T-helper 2 cell treated with Interferon-gamma antibody and Interleukin-4, amounts not matched to agents 100 ng/mL and 5 ng/mL, for 36 hours (primary cell): ENCODE measurements around the gene ARPC1B. TPM values are rescaled to one million over a fixed set of nuclear protein-coding genes. Genes with fewer than 3 reads are reported as not detected.

Source experiments
- intact Hi-C: fragments of 100-400 bp; cut with micrococcal nuclease; formaldehyde crosslinking; loops from one replicate; pipeline ENCODE4 v1.15.1; 2023
- total RNA-seq: library from RNA; stranded (reverse); gene quantifications from 2 replicates; pipeline ENCODE4 v1.2.3, GENCODE V29; 2022

ARPC1B gene
- total RNA-seq, 1 donor from 2014 or later: 368 TPM

DNA sequence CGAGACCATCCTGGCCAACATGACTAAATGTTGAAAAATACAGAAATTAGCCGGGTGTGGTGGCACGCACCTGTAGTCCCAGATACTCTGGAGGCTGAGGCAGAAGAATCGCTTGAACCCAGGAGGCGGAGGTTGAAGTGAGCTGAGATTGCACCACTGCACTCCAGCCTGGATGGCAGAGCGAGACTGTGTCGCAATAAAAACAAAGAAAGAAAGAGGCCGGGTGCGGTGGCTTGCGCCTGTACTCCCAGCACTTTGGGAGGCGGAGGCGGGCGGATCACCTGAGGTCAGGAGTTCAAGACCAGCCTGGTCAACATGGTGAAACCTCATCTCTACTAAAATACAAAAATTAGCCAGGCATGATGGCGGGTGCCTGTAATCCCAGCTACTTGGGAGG lies 12.7 kb downstream of the ARPC1B start:
- intact Hi-C loops: loop anchor here (1.0 kb wide), 1 partner anchor 22 kb away; no protein-coding TSS in a partner anchor

DNA sequence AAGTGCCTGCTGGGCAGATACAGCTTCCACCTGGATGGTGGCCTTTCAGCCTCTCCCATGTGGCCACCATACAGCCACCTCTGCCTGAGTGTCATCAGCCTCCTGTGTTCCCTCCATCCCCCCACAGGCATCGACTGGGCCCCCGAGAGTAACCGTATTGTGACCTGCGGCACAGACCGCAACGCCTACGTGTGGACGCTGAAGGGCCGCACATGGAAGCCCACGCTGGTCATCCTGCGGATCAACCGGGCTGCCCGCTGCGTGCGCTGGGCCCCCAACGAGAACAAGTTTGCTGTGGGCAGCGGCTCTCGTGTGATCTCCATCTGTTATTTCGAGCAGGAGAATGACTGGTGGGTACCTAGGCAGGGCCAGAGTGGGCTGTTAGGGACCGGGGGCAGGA lies 13.4 kb downstream of the ARPC1B start:
- intact Hi-C loops: loop anchor here (1.0 kb wide), 1 partner anchor 23 kb away; no protein-coding TSS in a partner anchor

DNA sequence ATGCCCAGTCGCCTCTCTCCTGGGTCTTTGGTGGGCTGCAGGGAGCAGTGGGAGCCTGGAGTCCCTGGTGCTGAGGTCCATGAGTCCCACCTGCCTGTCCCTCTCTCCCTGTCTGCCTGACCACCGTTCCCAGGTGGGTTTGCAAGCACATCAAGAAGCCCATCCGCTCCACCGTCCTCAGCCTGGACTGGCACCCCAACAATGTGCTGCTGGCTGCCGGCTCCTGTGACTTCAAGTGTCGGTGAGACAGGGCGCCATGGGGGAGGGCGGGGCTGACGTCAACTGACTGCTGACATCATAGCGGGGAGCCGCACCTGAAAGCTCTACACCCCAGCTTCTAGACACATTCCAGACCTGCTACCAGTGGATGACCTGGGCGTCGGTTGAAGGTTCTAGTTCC lies 15.2 kb downstream of the ARPC1B start:
- intact Hi-C loops: no loop called here

DNA sequence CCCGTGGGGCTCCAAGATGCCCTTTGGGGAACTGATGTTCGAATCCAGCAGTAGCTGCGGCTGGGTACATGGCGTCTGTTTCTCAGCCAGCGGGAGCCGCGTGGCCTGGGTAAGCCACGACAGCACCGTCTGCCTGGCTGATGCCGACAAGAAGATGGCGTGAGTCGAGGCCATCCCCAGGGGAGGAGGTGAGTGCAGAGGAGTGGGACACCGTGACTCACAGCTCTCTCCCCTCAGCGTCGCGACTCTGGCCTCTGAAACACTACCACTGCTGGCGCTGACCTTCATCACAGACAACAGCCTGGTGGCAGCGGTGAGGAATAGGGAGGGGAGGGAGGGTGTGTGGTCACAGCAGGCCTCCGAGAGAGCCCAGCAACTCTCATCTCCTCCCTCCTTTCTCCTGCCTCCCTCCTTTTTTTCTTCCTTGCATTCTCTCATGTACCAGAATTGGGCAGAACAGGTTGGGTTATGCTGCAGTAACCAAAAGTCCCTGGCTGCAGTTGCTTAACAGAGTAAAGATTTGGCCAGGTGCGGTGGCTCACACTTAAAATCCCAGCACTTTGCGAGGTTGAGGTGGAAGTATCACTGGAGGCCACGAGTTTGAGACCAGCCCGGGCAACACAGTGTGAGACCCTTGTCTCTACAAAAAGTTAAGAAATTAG lies 16.5 kb downstream of the ARPC1B start:
- intact Hi-C loops: no loop called here

DNA sequence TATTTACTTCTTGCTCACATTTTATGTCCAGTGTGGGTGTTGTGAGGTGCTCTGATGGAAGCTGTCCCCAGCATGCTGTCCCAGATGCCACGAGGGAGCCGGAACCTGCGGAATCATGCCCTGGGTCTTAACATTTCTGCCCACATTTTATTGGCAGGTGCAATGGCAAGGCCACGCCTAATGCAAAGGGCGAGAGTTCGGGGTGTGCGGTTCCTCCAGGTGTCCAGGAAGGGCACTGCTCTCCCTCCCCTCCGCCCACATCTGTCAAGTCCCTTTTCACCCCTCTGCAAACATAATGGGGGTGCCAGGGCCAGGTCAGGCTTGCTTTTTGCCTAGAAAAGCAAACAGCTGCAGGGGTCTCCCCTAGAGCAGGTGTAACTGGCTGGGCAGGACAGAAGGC lies 17.5 kb downstream of the ARPC1B start:
- intact Hi-C loops: loop anchor here (2.0 kb wide), 2 partner anchors 17 kb away; partner anchors contain the start of genes ARPC1B, BUD31 and PDAP1

DNA sequence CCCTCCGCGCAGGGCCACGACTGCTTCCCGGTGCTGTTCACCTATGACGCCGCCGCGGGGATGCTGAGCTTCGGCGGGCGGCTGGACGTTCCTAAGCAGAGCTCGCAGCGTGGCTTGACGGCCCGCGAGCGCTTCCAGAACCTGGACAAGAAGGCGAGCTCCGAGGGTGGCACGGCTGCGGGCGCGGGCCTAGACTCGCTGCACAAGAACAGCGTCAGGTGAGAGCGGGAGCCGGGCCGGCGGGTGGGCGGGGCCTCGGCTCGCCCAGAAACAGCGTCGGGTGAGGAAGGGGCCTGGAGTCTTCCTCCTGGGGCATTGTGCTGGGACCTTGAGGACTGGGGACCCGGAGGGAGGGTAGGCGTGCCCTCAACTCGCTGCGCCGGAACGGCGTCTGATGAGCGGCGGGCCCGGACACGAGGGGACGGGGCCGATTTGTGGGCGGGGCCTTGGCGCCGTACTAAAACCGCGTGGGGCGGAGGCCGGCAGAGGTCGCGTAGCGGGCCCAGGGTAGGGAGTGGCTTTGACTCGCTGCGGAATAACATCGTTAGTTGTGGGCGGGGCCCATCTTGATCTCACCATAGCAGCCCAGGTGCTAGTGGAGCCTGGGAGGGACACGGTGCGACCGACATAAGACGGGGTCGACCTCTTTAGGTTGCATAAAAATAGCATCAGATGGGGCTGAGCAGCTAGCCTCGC lies 18.3 kb downstream of the ARPC1B start:
- intact Hi-C loops: loop anchor here (2.0 kb wide), 2 partner anchors 16 to 18 kb away; partner anchors contain the start of genes ARPC1B, BUD31 and PDAP1

DNA sequence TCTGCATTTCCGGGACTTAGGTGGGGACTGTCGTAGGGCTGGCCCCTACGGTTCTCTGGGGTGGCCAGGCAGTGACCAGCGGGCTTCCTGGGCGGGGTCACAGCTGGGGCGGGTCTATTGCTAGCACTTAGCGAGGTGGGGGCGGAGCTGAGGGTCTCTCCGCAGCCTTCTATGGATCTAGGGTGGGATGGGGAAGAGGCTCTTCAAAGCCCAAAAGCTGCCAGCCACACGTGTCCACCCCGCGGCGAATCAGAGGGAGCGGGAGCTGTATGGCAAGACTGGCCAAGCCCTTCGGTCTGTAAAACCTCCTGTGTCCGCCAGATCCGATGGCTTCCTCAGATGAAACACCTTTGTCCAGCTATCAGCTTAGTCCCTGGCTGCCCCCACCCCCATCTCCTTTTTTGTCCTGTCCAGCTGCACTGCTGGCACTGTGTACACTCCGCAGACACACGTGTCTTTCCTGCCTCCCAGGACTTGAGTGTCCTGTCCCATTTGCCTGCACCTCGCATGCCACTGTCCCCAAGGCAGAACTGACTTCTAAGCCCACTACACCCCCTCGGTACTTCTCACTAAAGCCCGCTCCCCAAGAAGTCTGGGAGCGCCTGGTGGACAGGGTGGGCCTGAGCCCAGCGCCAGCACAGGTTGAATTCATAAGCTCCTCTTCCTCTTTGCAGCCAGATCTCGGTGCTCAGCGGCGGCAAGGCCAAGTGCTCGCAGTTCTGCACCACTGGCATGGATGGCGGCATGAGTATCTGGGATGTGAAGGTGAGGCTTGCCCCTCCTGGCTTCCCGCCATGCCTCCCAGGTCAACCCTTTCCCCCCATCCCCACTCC lies 19.0 kb downstream of the ARPC1B start:
- intact Hi-C loops: loop anchor here (2.0 kb wide), 2 partner anchors 15 to 19 kb away; partner anchors contain the start of genes ARPC1B, BUD31 and PDAP1

DNA sequence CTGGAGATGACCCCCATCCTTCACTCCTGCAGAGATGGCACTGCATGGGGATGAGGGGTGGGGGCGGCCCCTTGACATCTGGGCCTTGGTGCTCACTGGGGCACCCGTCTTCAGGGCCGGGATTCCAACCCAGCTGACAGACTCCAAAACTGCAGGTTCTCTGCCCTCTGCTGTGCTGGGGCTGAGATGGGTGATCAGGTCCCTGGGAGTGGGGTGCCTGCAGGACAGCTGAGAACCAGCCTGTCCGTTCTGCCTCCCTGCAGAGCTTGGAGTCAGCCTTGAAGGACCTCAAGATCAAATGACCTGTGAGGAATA lies 19.6 kb downstream of the ARPC1B start:
- intact Hi-C loops: no loop called here

DNA sequence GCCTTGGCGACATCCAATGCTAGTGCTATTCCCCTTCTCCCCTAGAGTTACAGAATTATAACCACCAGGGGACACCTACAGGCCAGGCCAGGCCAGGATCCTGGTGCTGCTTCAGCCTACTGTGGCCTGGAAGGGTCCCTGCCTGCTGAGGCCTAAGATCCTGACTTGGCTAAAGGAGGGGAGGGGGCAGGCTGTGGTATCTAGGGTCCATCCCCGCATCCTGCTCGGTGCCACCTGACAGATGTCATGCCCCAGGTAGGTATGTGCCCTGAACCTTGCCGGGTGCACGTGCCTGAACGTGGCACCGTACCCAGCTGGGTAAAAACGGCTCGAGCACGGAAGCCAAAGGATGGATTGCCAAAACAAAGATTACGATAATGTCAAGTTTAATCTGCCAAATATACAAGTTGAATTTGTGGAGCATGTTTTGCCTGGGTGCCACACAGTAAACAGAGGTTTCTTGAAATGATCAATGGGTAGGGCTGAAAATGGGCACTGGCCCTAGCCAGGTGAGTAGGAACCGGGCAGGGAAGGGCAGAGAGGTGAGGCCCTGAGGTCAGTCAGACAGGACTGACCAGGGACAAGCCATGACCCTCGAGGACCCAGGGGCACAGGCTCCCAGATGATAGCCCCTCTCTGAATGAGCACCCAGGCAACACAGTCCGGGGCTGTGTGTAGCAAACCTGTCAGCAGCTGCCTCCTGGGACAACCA lies 21.2 kb downstream of the ARPC1B start:
- intact Hi-C loops: no loop called here

DNA sequence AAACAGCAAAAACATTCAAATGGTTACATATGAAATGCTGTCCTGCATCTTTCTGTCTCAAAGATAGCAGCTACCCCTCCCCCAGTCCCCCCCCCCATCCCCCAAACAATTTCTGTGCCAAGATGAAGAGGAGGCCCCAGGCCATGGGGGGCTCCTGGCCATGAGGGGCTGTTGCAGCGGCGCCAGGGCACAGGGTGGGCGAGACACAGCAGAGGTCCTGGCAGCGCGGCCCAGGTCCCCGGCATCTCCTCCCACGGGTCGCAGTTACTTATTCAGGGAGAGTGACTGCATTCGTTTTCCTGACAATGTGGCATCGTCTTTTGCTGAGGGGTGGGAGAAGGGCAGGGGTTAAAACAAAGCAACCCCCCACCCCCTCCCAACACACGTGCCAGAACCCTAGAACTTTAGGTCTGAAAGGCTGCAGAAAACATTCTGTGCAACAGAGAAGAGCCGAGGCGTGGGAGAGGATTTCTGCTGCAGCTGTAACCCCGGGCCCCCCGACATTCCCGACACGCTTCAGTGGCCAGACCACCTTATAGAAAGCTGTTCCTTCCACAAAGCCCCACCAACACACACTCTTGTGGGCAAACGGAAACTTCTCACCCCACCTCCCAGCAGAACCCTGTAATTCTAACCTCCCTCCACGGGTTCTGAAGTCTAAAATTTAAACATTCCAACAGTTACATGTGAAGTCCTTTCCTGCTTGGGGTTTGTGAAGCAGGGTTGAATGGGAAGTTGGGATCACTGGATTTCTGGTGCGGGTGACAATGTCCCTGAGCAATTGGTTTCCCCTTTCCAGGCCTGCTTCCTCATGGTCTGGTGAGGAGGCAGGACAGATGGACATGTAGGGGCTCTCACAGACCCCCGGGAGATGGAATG lies 22.1 kb downstream of the ARPC1B start:
- intact Hi-C loops: no loop called here

DNA sequence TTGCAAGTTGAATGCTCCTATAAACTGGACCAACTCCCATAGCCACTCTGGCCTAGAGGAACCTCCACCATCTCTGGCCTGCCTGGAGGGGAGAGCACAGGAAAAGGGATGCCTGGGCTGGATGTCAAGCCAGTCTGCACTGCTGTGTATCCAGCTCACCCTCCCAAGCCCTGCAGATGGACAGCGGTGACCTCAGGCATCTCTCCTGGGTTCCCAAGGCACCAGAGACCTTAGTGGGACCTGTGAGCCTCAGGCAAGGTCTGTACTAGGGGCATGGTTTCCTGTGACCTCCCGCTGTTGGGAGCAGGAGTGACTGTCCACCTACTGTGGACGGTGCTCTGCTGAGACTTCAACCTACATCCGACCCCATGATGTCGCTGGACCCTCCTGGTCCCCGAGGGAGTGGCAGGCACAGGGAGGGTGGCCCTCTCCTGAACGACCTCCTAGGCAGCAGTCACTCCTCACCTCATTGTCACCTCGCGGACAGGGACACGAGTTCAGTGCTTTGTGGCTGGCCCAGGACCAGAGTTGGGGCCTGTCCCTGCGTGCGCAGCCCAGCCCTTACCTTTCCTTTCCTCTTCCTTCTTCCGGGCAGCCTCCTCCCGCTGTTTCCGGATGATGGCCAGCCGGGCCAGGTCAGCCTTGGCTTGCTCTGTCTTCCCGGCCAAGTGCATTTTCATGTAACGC lies 22.9 kb downstream of the ARPC1B start:
- intact Hi-C loops: no loop called here

DNA sequence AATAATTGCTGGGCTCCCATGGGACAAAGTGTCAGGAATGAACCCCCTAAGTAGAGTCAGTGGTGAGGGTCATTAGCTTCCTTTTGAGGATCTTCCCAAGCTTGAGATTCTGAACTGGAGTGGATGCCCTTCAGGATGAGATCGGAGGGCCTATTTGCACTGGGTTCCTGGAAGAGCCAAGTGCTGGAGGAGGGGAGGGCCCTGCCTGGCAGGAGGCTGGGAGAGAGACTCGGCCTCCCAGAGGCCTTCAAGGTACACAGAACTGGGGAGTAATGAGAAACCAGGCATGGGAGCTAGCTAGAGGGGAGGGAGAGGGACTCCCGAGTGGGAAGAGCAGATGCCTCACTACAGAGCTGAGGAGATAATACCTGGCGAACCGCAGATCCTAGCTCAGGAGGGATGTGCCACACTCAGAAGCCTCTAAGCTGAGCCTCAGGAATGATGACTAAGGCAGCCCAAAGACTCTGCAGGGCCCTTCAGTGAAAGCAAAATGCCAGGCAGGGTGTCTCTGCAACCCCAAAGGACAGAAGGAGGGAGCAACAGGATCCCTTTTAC lies 24.4 kb downstream of the ARPC1B start:
- intact Hi-C loops: no loop called here

DNA sequence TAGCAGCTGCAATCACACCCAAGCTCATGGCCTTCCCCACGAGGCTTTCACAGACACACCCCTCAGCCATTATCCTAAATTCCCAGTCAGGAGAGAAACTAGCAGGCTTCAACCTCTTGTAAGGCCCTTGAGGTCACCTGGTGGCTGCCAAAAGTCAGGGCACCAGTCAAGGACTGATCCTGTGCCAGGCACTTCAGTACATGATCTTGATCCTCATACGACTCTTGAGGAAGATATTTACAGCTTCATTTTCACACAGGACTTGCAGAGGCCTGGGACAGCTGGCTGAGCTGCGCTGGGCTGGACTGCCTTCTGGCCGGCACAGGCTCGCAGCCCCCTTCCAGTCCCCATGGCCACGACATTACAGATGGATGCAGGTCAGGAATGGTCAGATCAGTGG lies 25.1 kb downstream of the ARPC1B start:
- intact Hi-C loops: no loop called here

DNA sequence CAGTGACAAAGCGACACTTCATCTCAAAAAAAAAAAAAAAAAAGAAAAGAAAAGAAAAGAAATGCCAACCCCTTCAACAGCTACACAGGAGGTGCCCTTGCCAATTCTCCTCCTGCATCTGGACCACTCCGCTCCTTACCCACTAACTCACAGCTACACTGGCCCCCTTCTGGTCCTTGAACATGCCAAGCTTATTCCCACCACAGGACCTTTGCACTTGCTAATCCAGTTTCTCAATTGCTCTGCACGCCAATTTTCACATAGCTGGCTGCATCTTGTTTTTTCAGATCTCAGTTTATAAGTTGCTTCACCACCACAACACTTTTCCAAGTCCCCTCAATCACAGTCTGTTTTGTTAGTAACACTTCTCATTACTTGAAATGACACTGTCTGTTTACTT lies 28.3 kb downstream of the ARPC1B start:
- intact Hi-C loops: loop anchor here (10.0 kb wide), 1 partner anchor 682 kb away; the partner anchor contains the start of genes COPS6 and ZNF3

DNA sequence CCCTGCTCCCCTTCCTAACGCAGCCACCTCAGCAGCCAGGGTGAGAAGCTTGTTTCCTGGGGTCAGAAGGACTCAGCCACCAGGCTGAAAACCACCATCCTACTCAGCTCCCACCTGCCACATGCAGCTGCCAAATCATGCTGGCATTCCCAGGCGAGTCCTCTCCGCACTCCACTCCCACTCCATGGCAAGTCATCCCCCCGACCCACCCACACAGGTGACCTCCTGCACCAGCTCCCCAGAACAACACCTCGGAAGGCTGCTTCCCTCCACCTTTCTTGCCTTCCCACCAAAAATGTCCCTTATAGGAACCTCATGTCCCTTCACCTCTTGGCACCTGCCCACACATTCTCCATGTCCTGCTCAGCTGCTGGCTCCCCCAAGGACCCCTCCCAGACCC lies 29.2 kb downstream of the ARPC1B start:
- intact Hi-C loops: loop anchor here (10.0 kb wide), 1 partner anchor 681 kb away; the partner anchor contains the start of genes COPS6 and ZNF3

DNA sequence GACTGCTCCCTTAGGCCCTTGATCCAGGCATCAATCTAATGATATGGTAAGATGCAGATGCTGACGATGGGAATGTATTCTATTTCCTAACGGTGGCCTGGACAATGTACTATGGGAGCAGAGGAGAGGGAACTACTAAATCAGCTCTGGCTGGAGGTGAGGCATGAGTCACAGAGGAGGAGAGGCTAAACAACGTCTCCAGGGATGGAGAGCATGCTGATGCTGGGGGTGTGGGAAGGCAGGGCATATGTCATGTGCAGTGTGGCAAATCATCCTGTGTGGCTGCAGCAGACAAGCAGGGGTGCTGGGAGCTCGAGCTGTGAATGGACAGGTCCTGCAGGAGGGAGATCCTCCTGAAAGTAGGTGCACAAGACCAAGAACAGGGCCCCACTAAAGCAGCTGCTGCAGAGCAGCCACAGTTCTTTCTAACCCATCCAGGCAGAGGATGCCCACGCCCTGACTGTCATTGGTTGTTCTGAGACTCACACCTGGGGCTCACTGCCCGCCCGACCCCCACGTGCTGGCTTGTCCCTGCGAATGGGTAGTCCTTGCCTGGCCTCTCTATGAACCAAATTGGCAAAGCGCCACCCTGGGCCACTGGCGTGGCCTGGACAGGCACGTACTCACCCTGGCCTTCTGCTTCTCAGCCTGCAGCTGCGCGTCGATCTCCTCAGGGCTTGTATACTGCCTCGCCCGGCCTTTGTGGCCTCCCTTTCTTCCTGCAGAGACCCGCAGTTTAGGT lies 29.9 kb downstream of the ARPC1B start:
- intact Hi-C loops: loop anchor here (10.0 kb wide), 1 partner anchor 680 kb away; the partner anchor contains the start of genes COPS6 and ZNF3

DNA sequence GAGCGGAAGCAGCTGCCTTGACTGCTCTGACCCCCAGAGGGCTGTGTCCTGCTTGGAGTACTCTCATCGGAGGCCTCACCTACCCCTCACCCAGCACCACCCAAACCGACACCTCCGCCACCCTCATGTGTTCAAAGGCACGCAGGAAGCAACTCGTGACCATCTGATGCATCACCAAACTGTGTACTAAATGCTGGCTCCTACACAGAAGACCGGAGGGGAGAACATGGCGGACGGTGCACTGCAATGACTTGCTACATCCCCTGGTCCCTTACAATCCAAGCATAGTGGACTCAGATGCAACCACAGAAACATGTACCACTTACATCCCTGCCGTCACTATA lies 30.4 kb downstream of the ARPC1B start:
- intact Hi-C loops: loop anchor here (10.0 kb wide), 1 partner anchor 680 kb away; the partner anchor contains the start of genes COPS6 and ZNF3

DNA sequence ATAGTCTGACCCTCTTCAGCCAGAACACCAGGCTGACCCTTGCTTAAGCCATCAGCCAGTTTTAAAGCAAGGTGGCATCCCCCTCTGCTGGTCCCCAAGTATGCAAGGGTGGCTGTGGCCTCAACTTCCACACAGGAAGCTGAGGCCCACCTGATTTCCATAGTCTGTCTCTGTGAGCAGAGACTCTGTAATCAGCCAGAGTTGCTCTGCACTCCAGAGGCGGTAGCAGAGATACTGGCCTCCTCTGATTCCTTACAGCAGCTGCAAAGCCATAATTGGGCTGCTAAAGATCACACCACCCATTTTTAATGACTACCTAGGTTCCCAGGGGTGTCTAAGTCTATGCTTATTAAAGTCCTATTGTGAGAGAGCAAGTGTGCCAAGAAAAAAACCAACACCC lies 32.0 kb downstream of the ARPC1B start:
- intact Hi-C loops: loop anchor here (10.0 kb wide), 1 partner anchor 678 kb away; the partner anchor contains the start of genes COPS6 and ZNF3
